Epithelial cell of esophagus (primary cell): ENCODE data around the gene KLRC4.
"Not testable (repeated sequence)": the region's sequence is repeated elsewhere in the genome, so short reads cannot be mapped to it uniquely, and the experiment has no call there.

Experiments
- DNase-seq: peaks from one replicate; pipeline ENCODE4 v3.0.0; 2010; ENCODE audit warnings: low read depth
- H3K4me3 ChIP-seq: 2 replicates; pipeline ENCODE4 v1.5.1; 2011; ENCODE audit warnings: mild to moderate bottlenecking, low read length, control low read depth
- CTCF ChIP-seq: IDR thresholded peaks from 2 replicates; pipeline ENCODE4 v1.5.1; 2011; ENCODE audit warnings: low read depth, mild to moderate bottlenecking, low read length, control low read depth, inconsistent platforms; ENCODE audit not compliant: insufficient read depth; ENCODE audit errors: missing control alignments

KLRC4 gene

GRCh38 chr12:10400829-10401228 is 8.7 kb downstream of the KLRC4 start:
- no peak for DNase-seq
- TF ChIP-seq CTCF = no peak
- no peak overlapping the region for H3K4me3 ChIP-seq

- no peak overlapping the region for H3K4me3 ChIP-seq
- no peak for DNase-seq
- TF ChIP-seq CTCF = no peak
Measured at GRCh38 chr12:10398168-10398567, 11.4 kb downstream of the KLRC4 start.

- no peak for TF ChIP-seq CTCF
- no peak overlapping the region for H3K4me3 ChIP-seq
- no peak for DNase-seq
Measured at GRCh38 chr12:10397296-10397695, 12.3 kb downstream of the KLRC4 start.

DNA sequence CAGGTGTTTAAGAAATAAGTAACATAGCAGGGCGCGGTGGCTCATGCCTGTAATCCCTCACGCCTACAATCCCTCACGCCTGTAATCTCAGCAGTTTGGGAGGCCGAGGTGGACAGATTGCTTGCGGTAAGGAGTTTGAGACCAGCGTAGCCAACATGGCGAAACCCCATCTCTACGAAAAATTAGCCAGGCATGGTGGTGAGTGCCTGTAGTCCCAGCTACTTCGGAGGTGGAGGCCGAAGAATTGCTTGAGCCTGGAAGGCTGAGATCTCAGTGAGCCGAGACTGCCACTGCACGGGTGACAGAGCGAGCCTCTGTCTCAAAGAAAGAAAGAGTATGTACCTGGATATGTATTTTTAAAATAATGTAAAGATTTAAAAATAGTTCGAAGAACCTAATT is 13.4 kb downstream of the KLRC4 start:
- DNase-seq, H3K4me3 ChIP-seq: not testable (repeated sequence)

GRCh38 chr12:10395390-10395998 is 14.1 kb downstream of the KLRC4 start:
- peak; percentile 92 for DNase-seq
- H3K4me3 ChIP-seq = no peak overlapping the region
- no peak for TF ChIP-seq CTCF

DNA sequence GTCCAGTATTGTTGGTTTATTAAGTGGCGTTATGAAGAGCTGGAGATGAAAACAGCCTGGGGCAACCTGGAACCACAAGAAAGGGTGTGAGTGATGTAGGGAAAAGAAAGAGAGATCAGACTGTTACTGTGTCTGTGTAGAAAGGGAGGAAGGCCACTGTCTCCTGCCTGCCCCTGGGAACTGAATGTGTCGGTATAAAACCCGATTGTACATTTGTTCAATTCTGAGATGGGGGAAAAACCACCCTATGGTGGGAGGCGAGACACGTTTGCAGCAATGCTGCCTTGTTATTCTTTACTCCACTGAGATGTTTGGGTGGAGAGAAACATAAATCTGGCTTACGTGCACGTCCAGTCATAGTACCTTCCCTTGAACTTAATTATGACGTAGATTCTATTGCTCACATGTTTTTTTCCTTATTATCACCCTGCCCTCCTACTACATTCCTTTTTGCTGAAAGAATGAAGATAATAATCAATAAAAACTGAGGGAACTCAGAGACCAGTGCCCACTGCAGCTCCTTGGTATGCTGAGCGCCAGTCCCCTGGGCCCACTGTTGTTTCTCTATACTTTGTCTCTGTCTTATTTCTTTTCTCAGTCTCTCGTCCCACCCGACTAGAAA is 14.9 kb downstream of the KLRC4 start:
- peak; percentile 73 for DNase-seq
- H3K4me3 ChIP-seq = not testable (repeated sequence)

- DNase-seq = no peak
- TF ChIP-seq CTCF = no peak
- no peak overlapping the region for H3K4me3 ChIP-seq
Measured at GRCh38 chr12:10393291-10393690, 16.3 kb downstream of the KLRC4 start.

- H3K4me3 ChIP-seq = no peak overlapping the region
- TF ChIP-seq CTCF = no peak
- peak; percentile 93 for DNase-seq
Measured at GRCh38 chr12:10392394-10392930, 17.1 kb downstream of the KLRC4 start.

- not testable (repeated sequence) for DNase-seq, H3K4me3 ChIP-seq
Measured at GRCh38 chr12:10390991-10391390, 18.6 kb downstream of the KLRC4 start.
